Nephron (organoid): ENCODE measurements around the gene LDLRAD2.

Source experiments
- H3K27ac Mint-ChIP-seq, 3 experiments: 2 replicates each; pipeline ENCODE4 v1.8.0; 2020; ENCODE audit warnings: mixed read lengths in 3 of 3, mild to moderate bottlenecking in 2 of 3, moderate library complexity in 1 of 3
- H3K27me3 Mint-ChIP-seq: 2 replicates; pipeline ENCODE4 v1.8.0; 2021; ENCODE audit warnings: low read depth, mild to moderate bottlenecking, moderate library complexity, mixed read lengths
- H3K36me3 Mint-ChIP-seq: 2 replicates; pipeline ENCODE4 v1.8.0; 2020; ENCODE audit warnings: low read depth, mixed read lengths
- H3K4me1 Mint-ChIP-seq: 2 replicates; pipeline ENCODE4 v1.8.0; 2020; ENCODE audit warnings: mixed read lengths
- H3K4me3 Mint-ChIP-seq, 3 experiments: 2 replicates each; pipeline ENCODE4 v1.8.0; 2020; ENCODE audit warnings: mild to moderate bottlenecking in 3 of 3, mixed read lengths in 3 of 3, moderate library complexity in 2 of 3
- H3K9me3 Mint-ChIP-seq: 2 replicates; pipeline ENCODE4 v1.8.0; 2020; ENCODE audit warnings: mixed read lengths
- TF ChIP-seq, protein P1 (sequence below), 3 experiments: fragments of 200-600 bp; sonication (generic); IDR thresholded peaks; one replicate each; pipeline ENCODE4 v1.5.0; 2021; ENCODE audit warnings: antibody characterized with exemption in 3 of 3; ENCODE audit not compliant: unreplicated experiment in 3 of 3

The LDLRAD2 gene

GRCh38 chr1:21855257-21856096, 43.4 kb downstream of the LDLRAD2 start:
- Mint-ChIP-seq H3K4me1 (no peaks in the 10 kb centered on the region), H3K36me3 (peaks cover 30% of the 10 kb centered on the region), H3K9me3 (no peaks in the 10 kb centered on the region), H3K27ac (no peak overlapping the region), H3K4me3 (no peak overlapping the region), H3K27me3 (no peaks in the 10 kb centered on the region)
- TF ChIP-seq, protein P1, sequence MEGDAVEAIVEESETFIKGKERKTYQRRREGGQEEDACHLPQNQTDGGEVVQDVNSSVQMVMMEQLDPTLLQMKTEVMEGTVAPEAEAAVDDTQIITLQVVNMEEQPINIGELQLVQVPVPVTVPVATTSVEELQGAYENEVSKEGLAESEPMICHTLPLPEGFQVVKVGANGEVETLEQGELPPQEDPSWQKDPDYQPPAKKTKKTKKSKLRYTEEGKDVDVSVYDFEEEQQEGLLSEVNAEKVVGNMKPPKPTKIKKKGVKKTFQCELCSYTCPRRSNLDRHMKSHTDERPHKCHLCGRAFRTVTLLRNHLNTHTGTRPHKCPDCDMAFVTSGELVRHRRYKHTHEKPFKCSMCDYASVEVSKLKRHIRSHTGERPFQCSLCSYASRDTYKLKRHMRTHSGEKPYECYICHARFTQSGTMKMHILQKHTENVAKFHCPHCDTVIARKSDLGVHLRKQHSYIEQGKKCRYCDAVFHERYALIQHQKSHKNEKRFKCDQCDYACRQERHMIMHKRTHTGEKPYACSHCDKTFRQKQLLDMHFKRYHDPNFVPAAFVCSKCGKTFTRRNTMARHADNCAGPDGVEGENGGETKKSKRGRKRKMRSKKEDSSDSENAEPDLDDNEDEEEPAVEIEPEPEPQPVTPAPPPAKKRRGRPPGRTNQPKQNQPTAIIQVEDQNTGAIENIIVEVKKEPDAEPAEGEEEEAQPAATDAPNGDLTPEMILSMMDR (IDR thresholded peaks at IDR 0.05; ENCODE audit: unreplicated experiment in 3 of 3), result no peak

- Mint-ChIP-seq H3K9me3 (no peaks in the 10 kb centered on the region), H3K4me1 (no peaks in the 10 kb centered on the region), H3K4me3 (no peak overlapping the region), H3K27ac (no peak overlapping the region), H3K36me3 (peaks cover 48% of the 10 kb centered on the region), H3K27me3 (no peaks in the 10 kb centered on the region)
- TF ChIP-seq, protein P1 (IDR thresholded peaks at IDR 0.05; ENCODE audit: unreplicated experiment in 3 of 3), result no peak
These were observed 45.2 kb downstream of the LDLRAD2 start for GRCh38 chr1:21857142-21857839.

GRCh38 chr1:21857840-21858670, 46.0 kb downstream of the LDLRAD2 start:
- Mint-ChIP-seq H3K27me3 (no peaks in the 10 kb centered on the region), H3K27ac (peak overlapping the region in 1 of 3 experiments; percentile 15), H3K4me3 (no peak overlapping the region), H3K36me3 (peaks cover 48% of the 10 kb centered on the region), H3K9me3 (no peaks in the 10 kb centered on the region), H3K4me1 (no peaks in the 10 kb centered on the region)
- TF ChIP-seq, protein P1 (IDR thresholded peaks at IDR 0.05; ENCODE audit: unreplicated experiment in 3 of 3), result no peak

DNA sequence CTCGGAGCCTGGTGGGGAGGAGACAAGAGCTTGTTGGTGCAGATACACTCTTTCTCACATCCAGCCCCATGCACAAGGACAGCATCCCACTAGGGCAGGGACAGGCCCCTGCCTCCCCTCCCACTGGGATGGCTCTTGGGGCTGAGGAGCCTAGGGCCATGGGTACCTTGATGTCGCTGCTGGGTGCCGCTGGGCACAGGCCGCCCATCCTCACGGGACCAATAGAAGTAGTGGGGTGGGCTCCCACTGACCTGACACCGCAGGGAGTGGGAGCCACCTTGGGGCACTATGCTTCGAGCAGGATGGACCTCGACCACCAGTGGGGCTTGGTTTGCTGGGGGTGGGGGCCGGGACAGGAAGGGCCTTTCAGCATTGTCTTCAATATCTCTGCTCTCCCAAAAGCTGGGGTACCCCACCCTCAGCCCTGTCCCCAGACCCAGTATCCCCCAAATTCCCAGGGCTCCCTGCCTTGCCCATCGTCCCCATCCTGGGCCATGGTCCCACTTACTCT, 47.7 kb downstream of the LDLRAD2 start:
- Mint-ChIP-seq H3K4me1 (no peaks in the 10 kb centered on the region), H3K9me3 (no peaks in the 10 kb centered on the region), H3K4me3 (no peak overlapping the region), H3K27ac (no peak overlapping the region), H3K27me3 (no peaks in the 10 kb centered on the region), H3K36me3 (peaks cover 52% of the 10 kb centered on the region)
- TF ChIP-seq, protein P1 (IDR thresholded peaks at IDR 0.05; ENCODE audit: unreplicated experiment in 3 of 3), result no peak

DNA sequence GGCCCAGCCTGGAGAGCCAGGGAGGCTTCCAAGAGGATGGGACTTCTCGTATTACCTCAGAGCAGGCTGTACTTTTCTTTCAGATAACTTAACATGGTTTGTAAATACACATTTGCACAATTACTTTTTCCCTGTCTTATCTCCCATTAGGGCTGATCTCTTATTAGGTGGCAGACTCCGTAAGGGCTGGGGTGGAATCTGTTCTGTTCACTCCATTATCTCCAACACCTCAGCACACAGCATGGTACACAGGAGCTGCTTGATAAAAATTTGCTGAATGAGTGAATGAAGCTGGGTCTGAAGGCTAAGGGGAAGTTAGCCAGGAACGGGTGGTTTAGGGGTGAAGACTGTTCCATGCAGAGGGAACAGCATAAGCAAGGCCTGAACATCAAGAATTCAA, 48.9 kb downstream of the LDLRAD2 start:
- Mint-ChIP-seq H3K9me3 (no peaks in the 10 kb centered on the region), H3K4me1 (peaks cover under 1% of the 10 kb centered on the region), H3K27me3 (no peaks in the 10 kb centered on the region), H3K27ac (no peak overlapping the region), H3K36me3 (peaks cover 52% of the 10 kb centered on the region), H3K4me3 (no peak overlapping the region)
- TF ChIP-seq, protein P1 (IDR thresholded peaks at IDR 0.05; ENCODE audit: unreplicated experiment in 3 of 3), result no peak
